K562 (cell line): Measurements from ENCODE around the gene SYTL5.

Experiments used
- ATF6 ChIP-seq: sonication (generic); formaldehyde crosslinking; IDR thresholded peaks from 2 replicates; pipeline ENCODE4 v1.4.0; 2020; ENCODE audit warnings: mild to moderate bottlenecking, missing genetic modification reagents
- EP300 ChIP-seq: IDR thresholded peaks from 2 replicates; pipeline ENCODE4 v1.6.1; 2012; ENCODE audit warnings: low read length, improper control_type of control experiment
- KDM1A ChIP-seq, 2 experiments: fragments of 450-650 bp; IDR thresholded peaks; 2 replicates each; pipeline ENCODE4 v1.6.1; 2016; ENCODE audit warnings: mild to moderate bottlenecking in 2 of 2
- NR1H2 ChIP-seq: sonication (generic); formaldehyde crosslinking; IDR thresholded peaks from 2 replicates; pipeline ENCODE4 v1.4.0; 2020; ENCODE audit warnings: mild to moderate bottlenecking, missing genetic modification reagents
- ZNF12 ChIP-seq: sonication (generic); formaldehyde crosslinking; IDR thresholded peaks from 2 replicates; pipeline ENCODE4 v1.4.0; 2020; ENCODE audit warnings: mild to moderate bottlenecking, missing genetic modification reagents
- ZNF274 ChIP-seq: IDR thresholded peaks from 2 replicates; pipeline ENCODE4 v1.6.1; 2011; ENCODE audit warnings: low read depth, mild to moderate bottlenecking, low read length, moderate library complexity, borderline replicate concordance
- ZNF699 ChIP-seq: fragments of 250-450 bp; sonication (Bioruptor Pico); IDR thresholded peaks from 2 replicates; pipeline ENCODE4 v1.8.0; 2021; ENCODE audit warnings: mild to moderate bottlenecking, moderate library complexity; ENCODE audit not compliant: insufficient replicate concordance

GRCh38 chrX:38151441-38151840 is 145.1 kb downstream of the SYTL5 start:
- TF ChIP-seq KDM1A (IDR thresholded peaks at IDR 0.05), result no peak
- no peak for TF ChIP-seq ZNF699 (CRISPR knock-in tag)
- no peak for TF ChIP-seq ATF6 (CRISPR knock-in tag)
- no peak for TF ChIP-seq ZNF274
- TF ChIP-seq EP300, result no peak
- TF ChIP-seq NR1H2 (CRISPR knock-in tag), result no peak
- no peak for TF ChIP-seq ZNF12
